Liver (tissue), 3 donors: ENCODE results near the gene KIR2DL1.

ENCODE experiments used
- CTCF ChIP-seq: fragments of 150-350 bp; IDR thresholded peaks from 2 replicates; pipeline ENCODE4 v1.5.1; 2017; ENCODE audit warnings: improper control_type of control experiment, low read depth, low read length; ENCODE audit not compliant: missing input control
- HNF4G ChIP-seq: IDR thresholded peaks from 2 replicates; pipeline ENCODE4 v1.6.1; 2016; ENCODE audit warnings: antibody characterized with exemption
- MAX ChIP-seq: IDR thresholded peaks from 2 replicates; pipeline ENCODE4 v1.6.1; 2016; ENCODE audit warnings: antibody characterized with exemption
- RAD21 ChIP-seq, 2 donors: IDR thresholded peaks; 2 replicates each; pipeline ENCODE4 v1.6.1; 2016; ENCODE audit warnings: antibody characterized with exemption in 2 of 2, mild to moderate bottlenecking in 2 of 2
- YY1 ChIP-seq: IDR thresholded peaks from 2 replicates; pipeline ENCODE4 v1.6.1; 2016; ENCODE audit warnings: antibody characterized with exemption, mild to moderate bottlenecking
- donor health status: healthy.
- donor health status: healthy.

GRCh38 chr19:54791476-54791875 is 21.9 kb downstream of the KIR2DL1 start:
- TF ChIP-seq CTCF (no peak), MAX (no peak), RAD21 (IDR thresholded peaks at IDR 0.05) (no peak), HNF4G (no peak), YY1 (no peak)
